Cardiac fibroblast (primary cell): ENCODE data around the gene SPTBN4.

Source experiments
- DNase-seq, 2 donors: peaks; one replicate each; pipeline versions ENCODE4 v3.0.0 to v3.0.0-alpha.2; 2010; ENCODE audit warnings: low read depth in 2 of 2
- H3K4me3 ChIP-seq, 2 donors: replicated peaks in 1 of 2; 1 replicate in 1 of 2; 2 replicates in 1 of 2; pipeline ENCODE4 v1.5.1; 2011; ENCODE audit warnings: low read depth in 2 of 2, low read length in 2 of 2, mild to moderate bottlenecking in 2 of 2, moderate library complexity in 1 of 2
- TF ChIP-seq, protein P1 (sequence below): IDR thresholded peaks from one replicate; pipeline ENCODE4 v1.5.1; 2011; ENCODE audit warnings: low read depth, mild to moderate bottlenecking, low read length, inconsistent platforms

The SPTBN4 gene

DNA sequence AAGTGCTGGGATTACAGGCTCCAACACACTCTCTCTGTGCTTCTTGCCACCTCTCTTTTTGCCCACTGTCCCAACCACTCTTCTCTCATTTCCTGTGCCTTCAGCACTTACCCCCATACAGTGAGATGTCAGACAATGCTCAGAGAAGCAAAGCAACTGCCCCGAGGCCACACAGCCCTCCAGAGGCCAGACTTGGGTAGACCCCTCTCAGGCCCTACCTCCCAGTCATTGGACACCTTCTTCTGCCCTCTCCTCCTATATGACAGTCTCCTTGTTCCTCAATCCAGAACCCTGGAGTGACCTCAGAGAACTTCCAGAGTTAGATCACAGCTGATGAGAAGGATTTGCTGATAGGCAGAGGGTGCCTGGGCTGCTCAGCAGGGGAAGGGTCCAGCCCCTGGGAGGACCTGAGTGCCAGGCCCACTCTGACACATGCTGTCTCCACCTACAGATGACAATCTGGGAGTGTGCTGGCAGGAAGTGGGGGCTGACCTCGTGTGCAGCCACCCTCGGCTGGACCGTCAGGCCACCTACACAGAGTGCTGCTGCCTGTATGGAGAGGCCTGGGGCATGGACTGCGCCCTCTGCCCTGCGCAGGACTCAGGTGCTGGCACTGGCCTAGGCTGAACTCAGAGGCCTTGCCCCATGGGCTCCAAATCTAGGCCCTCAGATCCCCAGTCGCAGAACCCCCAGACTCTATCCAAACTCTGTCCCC lies 158.8 kb downstream of the SPTBN4 start:
- TF ChIP-seq, protein P1, sequence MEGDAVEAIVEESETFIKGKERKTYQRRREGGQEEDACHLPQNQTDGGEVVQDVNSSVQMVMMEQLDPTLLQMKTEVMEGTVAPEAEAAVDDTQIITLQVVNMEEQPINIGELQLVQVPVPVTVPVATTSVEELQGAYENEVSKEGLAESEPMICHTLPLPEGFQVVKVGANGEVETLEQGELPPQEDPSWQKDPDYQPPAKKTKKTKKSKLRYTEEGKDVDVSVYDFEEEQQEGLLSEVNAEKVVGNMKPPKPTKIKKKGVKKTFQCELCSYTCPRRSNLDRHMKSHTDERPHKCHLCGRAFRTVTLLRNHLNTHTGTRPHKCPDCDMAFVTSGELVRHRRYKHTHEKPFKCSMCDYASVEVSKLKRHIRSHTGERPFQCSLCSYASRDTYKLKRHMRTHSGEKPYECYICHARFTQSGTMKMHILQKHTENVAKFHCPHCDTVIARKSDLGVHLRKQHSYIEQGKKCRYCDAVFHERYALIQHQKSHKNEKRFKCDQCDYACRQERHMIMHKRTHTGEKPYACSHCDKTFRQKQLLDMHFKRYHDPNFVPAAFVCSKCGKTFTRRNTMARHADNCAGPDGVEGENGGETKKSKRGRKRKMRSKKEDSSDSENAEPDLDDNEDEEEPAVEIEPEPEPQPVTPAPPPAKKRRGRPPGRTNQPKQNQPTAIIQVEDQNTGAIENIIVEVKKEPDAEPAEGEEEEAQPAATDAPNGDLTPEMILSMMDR = no peak
- no peak for DNase-seq
- no peak overlapping the region for H3K4me3 ChIP-seq
